Endometrium (tissue), 2 donors: ENCODE results near the gene PCCA.
"Not testable (repeated sequence)": the region's sequence is repeated elsewhere in the genome, so short reads cannot be mapped to it uniquely, and the experiment has no call there.

Experiments
- FAIRE-seq: peaks from 2 replicates; lab custom pipeline; 2012; peaks lifted over from hg19 to GRCh38; lab: Jason Lieb, UNC
- donor health status: control.
- donor health status: control.

The PCCA gene

GRCh38 chr13:100545684-100546061 lies 456.8 kb downstream of the PCCA start:
- FAIRE-seq, result no peak

- FAIRE-seq, result no peak
These were observed 458.0 kb downstream of the PCCA start for GRCh38 chr13:100546713-100547405.

- FAIRE-seq, result no peak
These were observed 458.9 kb downstream of the PCCA start for GRCh38 chr13:100547791-100548201.

- no peak for FAIRE-seq
These were observed 460.4 kb downstream of the PCCA start for GRCh38 chr13:100549316-100549715.

- no peak for FAIRE-seq
These were observed 463.9 kb downstream of the PCCA start for GRCh38 chr13:100552755-100553154.

- no peak for FAIRE-seq
These were observed 471.0 kb downstream of the PCCA start for GRCh38 chr13:100559886-100560285.

- no peak for FAIRE-seq
These were observed 471.7 kb downstream of the PCCA start for GRCh38 chr13:100560498-100561157.

- FAIRE-seq, result no peak
These were observed 472.2 kb downstream of the PCCA start for GRCh38 chr13:100561158-100561499.

GRCh38 chr13:100561599-100562204 lies 472.8 kb downstream of the PCCA start:
- no peak for FAIRE-seq

GRCh38 chr13:100563779-100564178 lies 474.9 kb downstream of the PCCA start:
- FAIRE-seq, result no peak

GRCh38 chr13:100564444-100565223 lies 475.7 kb downstream of the PCCA start:
- no peak for FAIRE-seq

GRCh38 chr13:100565286-100565685 lies 476.4 kb downstream of the PCCA start:
- no peak for FAIRE-seq

GRCh38 chr13:100566543-100566942 lies 477.6 kb downstream of the PCCA start:
- FAIRE-seq, result no peak

- no peak for FAIRE-seq
These were observed 484.2 kb downstream of the PCCA start for GRCh38 chr13:100573121-100573520.

GRCh38 chr13:100577239-100577638 lies 488.3 kb downstream of the PCCA start:
- not testable (repeated sequence) for FAIRE-seq
